Stomach smooth muscle (tissue), 2 donors: Measurements from ENCODE around the gene PLTP.
"Not testable (repeated sequence)": the region's sequence is repeated elsewhere in the genome, so short reads cannot be mapped to it uniquely, and the experiment has no call there.

ENCODE experiments used
- H3K27ac ChIP-seq: one replicate; pipeline ENCODE4 v1.7.0; 2013; ENCODE audit warnings: mild to moderate bottlenecking, low read length, inconsistent platforms
- H3K27me3 ChIP-seq, 2 donors: one replicate each; pipeline ENCODE4 v1.7.0; 2013; ENCODE audit warnings: low read length in 2 of 2; ENCODE audit not compliant: insufficient read depth in 2 of 2, control insufficient read depth in 1 of 2
- H3K36me3 ChIP-seq, 2 donors: one replicate each; pipeline ENCODE4 v1.7.0; 2013; ENCODE audit warnings: low read length in 2 of 2; ENCODE audit not compliant: control insufficient read depth in 2 of 2, insufficient read depth in 2 of 2
- H3K4me1 ChIP-seq: one replicate; pipeline ENCODE4 v1.7.0; 2013; ENCODE audit warnings: low read length; ENCODE audit not compliant: control insufficient read depth, insufficient read depth
- H3K4me3 ChIP-seq, 2 donors: one replicate each; pipeline ENCODE4 v1.7.0; 2013; ENCODE audit warnings: low read length in 2 of 2
- H3K9ac ChIP-seq, 2 donors: one replicate each; pipeline ENCODE4 v1.7.0; 2013; ENCODE audit warnings: low read length in 2 of 2, mild to moderate bottlenecking in 1 of 2
- H3K9me3 ChIP-seq, 2 donors: one replicate each; pipeline ENCODE4 v1.7.0; 2013; ENCODE audit warnings: low read length in 2 of 2; ENCODE audit not compliant: control insufficient read depth in 2 of 2
- donor health status: healthy.
- donor health status: Pancreatic carcinoma.

PLTP gene

DNA sequence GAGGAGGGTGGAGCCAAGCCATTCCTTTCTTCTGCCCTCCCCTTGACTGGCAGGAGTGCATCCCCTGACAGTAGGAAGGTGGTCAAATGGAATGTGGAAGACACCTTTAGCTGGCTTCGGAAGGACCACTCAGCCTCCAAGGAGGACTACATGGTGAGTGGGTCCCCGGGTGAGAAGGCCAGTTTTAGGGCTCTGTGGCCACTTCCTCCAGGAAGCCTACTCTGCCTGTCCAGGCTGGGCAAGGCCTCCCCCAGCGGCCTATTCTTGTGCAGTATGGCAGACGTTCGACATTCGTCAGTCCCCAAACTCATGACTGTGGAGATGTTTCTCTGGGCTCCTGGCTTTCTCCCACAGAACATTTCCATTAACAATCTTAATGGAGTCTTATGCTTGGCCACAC is 31.7 kb upstream of the PLTP start:
- H3K9me3 ChIP-seq = no peaks in the 10 kb centered on the region
- H3K9ac ChIP-seq = no peak overlapping the region
- no peaks in the 10 kb centered on the region for H3K27me3 ChIP-seq
- H3K4me1 ChIP-seq = no peaks in the 10 kb centered on the region
- H3K4me3 ChIP-seq = no peak overlapping the region
- H3K36me3 ChIP-seq = peaks cover 72 to 79% of the 10 kb centered on the region in 2 donors
- H3K27ac ChIP-seq = no peak overlapping the region

GRCh38 chr20:45940469-45940868 is 28.5 kb upstream of the PLTP start:
- Histone ChIP-seq H3K9ac (no peak overlapping the region), H3K27ac (no peak overlapping the region), H3K4me3 (no peak overlapping the region), H3K27me3 (no peaks in the 10 kb centered on the region), H3K36me3 (peaks cover 62 to 69% of the 10 kb centered on the region in 2 donors), H3K9me3 (no peaks in the 10 kb centered on the region), H3K4me1 (peaks cover 10% of the 10 kb centered on the region)

DNA sequence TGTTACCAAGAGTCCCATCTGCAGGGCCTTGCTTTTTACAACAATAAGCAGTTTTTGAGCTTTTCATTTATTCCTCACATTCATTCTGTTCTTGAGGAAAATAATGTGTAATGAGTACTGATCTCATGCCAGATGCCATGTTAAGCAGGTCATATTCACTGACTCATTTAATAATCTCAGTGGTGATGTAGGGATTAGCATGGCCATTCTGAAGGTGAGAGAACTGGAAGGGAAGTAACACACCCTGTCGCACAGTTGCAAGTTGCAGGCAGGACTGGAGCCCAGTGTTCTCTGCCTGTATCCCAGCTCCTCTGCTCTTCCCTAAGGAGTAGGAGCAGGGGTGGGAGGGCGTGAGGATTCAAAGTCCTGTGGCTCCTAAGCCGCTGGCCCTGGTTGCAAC is 28.1 kb upstream of the PLTP start:
- Histone ChIP-seq H3K4me3 (no peak overlapping the region), H3K36me3 (peaks cover 58 to 64% of the 10 kb centered on the region in 2 donors), H3K27me3 (no peaks in the 10 kb centered on the region), H3K4me1 (peaks cover 10% of the 10 kb centered on the region), H3K27ac (no peak overlapping the region), H3K9ac (no peak overlapping the region), H3K9me3 (no peaks in the 10 kb centered on the region)

DNA sequence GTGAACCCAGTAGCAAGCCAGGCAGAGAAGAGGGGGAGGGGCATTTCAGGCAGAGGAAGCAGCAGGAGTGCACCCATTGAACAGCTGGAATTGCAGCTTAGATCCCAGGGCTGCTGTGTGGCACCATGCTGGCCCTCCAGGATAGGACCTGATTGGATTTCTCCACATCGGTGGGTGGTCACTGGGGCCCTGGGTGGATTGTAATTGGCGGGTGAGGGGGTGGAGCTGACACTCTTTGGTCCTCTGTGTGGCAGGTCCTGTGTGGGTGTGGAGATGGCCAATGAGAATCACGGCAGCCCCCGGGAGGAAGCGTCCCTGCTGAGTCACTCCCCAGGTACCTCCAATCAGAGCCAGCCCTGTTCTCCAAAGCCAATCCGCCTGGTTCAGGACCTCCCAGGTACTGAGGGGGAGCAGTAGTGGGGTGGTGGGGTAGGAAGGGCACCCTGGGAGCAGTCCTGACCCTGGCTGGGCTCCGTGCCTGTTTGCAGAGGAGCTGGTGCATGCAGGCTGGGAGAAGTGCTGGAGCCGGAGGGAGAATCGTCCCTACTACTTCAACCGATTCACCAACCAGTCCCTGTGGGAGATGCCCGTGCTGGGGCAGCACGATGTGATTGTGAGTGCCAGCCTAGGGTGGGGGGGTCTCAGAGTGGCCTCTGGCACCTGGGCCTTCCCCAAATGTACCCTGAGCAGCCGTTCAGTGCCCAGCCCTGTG is 26.9 kb upstream of the PLTP start:
- Histone ChIP-seq H3K27ac (no peak overlapping the region), H3K9me3 (no peaks in the 10 kb centered on the region), H3K9ac (no peak overlapping the region), H3K4me3 (no peak overlapping the region), H3K36me3 (peaks cover 47 to 53% of the 10 kb centered on the region in 2 donors), H3K4me1 (peaks cover 12% of the 10 kb centered on the region), H3K27me3 (no peaks in the 10 kb centered on the region)

- H3K4me1 ChIP-seq = peaks cover 22% of the 10 kb centered on the region
- H3K4me3 ChIP-seq = no peak overlapping the region
- peaks cover 35 to 41% of the 10 kb centered on the region in 2 donors for H3K36me3 ChIP-seq
- H3K9me3 ChIP-seq = no peaks in the 10 kb centered on the region
- no peaks in the 10 kb centered on the region for H3K27me3 ChIP-seq
- H3K27ac ChIP-seq = no peak overlapping the region
- H3K9ac ChIP-seq = no peak overlapping the region
Measured at GRCh38 chr20:45937765-45938164, 25.8 kb upstream of the PLTP start.

- H3K4me1 ChIP-seq = peaks cover 22% of the 10 kb centered on the region
- peak overlapping the region; percentile 84 to 97 for H3K9ac ChIP-seq
- H3K27ac ChIP-seq = peak overlapping the region; percentile 98
Measured at GRCh38 chr20:45935416-45936046, 23.6 kb upstream of the PLTP start.

GRCh38 chr20:45934586-45935415 is 22.8 kb upstream of the PLTP start, which contains the start of gene PCIF1:
Gene PCIF1, plus strand, starts transcription at chr20:45934683. Its CDS starts 4,317 bp downstream, at chr20:45939000.
- Histone ChIP-seq H3K9ac (peak within 1 kb of the TSS; percentile 97 to 99), H3K27me3 (no peaks in the 10 kb centered on the region), H3K4me3 (peak within 1 kb of the TSS; percentile 97 to 98), H3K4me1 (peaks cover 22% of the 10 kb centered on the region), H3K27ac (peak within 1 kb of the TSS; percentile 98), H3K36me3 (peaks cover 23 to 27% of the 10 kb centered on the region in 2 donors), H3K9me3 (no peaks in the 10 kb centered on the region)

More at GRCh38 chr20:45935416-45936046, 23.6 kb upstream of the PLTP start:
- Histone ChIP-seq H3K4me3 (peak overlapping the region; percentile 93 to 98), H3K9me3 (no peaks in the 10 kb centered on the region), H3K27me3 (no peaks in the 10 kb centered on the region), H3K36me3 (peaks cover 29 to 34% of the 10 kb centered on the region in 2 donors)

- Histone ChIP-seq H3K36me3 (peaks cover 16 to 20% of the 10 kb centered on the region in 2 donors), H3K27me3 (no peaks in the 10 kb centered on the region), H3K4me3 (peak overlapping the region; percentile 97 to 98), H3K27ac (peak overlapping the region; percentile 98), H3K9me3 (no peaks in the 10 kb centered on the region), H3K4me1 (peaks cover 22% of the 10 kb centered on the region), H3K9ac (peak overlapping the region; percentile 97 to 99)
Measured at GRCh38 chr20:45934046-45934585, 22.2 kb upstream of the PLTP start.

DNA sequence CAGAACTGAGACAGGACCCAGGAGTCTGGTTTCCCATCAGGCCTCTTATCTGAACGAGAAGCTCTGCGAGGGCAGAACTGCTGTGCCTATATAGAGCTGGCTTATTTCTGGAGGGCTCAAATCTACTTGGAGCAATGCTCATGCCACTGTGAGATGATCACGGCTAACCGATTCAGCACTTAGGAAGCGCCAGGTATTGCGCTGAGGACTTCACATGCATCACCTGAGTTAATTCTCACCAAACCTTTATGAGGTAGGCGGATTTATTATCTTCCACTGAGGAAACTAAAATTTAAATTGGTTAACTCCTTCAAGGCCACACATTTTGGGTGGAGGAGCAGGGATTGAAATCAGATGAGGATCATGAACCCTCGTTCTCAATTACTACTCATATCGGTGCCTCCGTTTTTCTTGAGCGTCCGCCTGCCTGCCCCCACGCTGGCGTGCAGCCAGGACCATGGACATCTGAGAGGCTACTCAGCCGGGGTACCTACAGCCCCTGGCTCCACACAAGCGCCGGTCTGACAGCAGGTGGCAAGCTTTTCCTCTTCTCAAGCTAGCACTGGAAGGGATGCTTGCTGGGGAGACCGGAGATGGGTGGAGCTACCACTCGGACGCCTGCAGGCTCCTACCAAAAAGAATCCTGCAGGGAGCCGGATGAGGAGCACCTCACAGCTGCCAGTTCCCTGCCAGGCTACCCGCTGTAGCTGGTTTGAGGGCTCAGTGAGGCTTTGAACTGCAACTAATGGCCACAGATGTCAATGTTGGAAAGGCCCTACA is 21.5 kb upstream of the PLTP start:
- peak overlapping the region; percentile 98 for H3K27ac ChIP-seq
- peak overlapping the region; percentile 97 to 99 for H3K9ac ChIP-seq
- peak overlapping the region; percentile 97 to 98 for H3K4me3 ChIP-seq
- H3K27me3 ChIP-seq = no peaks in the 10 kb centered on the region
- H3K36me3 ChIP-seq = peaks cover 10 to 13% of the 10 kb centered on the region in 2 donors
- no peaks in the 10 kb centered on the region for H3K9me3 ChIP-seq
- peaks cover 22% of the 10 kb centered on the region for H3K4me1 ChIP-seq

- H3K4me3 ChIP-seq, H3K27me3 ChIP-seq, H3K36me3 ChIP-seq, H3K27ac ChIP-seq, H3K9me3 ChIP-seq, H3K9ac ChIP-seq: not testable (repeated sequence)
- H3K4me1 ChIP-seq = peaks cover 16% of the 10 kb centered on the region
Measured at GRCh38 chr20:45931680-45932079, 19.7 kb upstream of the PLTP start.
